ENCODE measurements around the gene EEFSEC.

GRCh38 chr3:128397484-128397883 is 244.2 kb downstream of the EEFSEC start:
- TF ChIP-seq CTCF (conservative IDR thresholded peaks at IDR 0.05; ENCODE audit: low read length) (no peak), EZH2phosphoT487 (IDR thresholded peaks at IDR 0.05; ENCODE audit: borderline replicate concordance, low read depth, low read length) (no peak)

Data from OCI-LY7 (cell line).